SW480 (cell line): Measurements from ENCODE around the gene SLC25A29.

Source experiments
- DNase-seq: peaks from one replicate; pipeline ENCODE4 v3.0.0-alpha.2; 2016; ENCODE audit warnings: low spot score

SLC25A29 gene

DNA sequence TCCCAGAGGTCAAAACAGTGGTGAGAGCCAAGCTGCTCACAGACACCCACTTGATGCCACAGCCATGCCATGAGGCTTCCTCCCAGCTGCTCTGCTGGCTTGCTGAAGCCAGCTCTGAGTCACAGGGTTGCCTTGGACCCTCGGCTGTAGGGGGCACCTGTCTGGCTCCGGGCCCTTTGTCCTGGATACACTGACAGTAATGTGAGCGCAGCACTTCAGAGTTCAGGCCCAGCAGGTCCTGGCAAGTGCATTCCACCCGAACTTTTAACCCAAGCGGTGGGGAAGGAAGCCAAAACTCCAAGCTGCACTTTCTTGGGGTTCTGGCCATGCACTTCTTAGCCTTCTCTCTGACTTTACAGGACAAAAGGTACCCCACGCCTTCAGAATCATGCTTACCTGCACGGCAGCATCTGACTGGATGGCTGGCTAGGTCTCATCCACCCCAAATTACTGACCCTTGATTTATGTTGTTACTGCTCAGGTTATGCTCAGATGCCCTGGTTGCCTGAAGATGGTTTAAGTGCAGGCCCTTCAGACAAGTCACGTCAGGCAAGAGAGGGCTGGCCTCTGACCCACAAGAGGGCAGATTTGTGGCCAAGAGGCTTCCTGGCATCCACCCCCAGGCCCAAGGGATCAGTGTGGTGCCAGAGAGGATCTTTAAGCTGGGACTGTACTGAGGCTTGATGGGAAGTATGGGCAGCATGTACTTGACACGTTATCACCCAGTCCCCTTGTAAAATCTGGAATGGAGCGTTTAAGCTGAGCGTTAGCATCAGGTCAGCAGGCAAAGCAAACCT lies 24.8 kb downstream of the SLC25A29 start:
- DNase-seq: no peak

DNA sequence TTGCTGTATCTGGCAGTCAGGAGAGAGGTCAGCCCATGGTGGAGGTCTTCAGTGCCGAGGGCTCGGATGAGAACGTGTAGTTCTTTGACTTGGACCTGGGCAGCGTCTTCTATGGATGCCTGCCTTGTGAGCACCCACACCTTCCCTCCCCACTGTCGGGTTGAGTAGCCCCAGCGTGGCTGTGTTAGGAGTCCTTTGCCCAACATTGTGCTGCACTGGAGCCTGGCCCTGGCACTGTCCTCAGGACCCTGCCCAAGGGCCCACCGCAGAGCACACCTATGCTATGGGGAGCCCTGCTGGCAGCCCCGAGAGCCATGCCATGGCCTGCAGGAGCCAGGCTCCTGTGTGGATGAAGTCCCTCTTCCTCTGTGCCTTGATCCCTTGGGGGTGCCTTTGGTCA lies 26.7 kb downstream of the SLC25A29 start:
- no peak for DNase-seq

DNA sequence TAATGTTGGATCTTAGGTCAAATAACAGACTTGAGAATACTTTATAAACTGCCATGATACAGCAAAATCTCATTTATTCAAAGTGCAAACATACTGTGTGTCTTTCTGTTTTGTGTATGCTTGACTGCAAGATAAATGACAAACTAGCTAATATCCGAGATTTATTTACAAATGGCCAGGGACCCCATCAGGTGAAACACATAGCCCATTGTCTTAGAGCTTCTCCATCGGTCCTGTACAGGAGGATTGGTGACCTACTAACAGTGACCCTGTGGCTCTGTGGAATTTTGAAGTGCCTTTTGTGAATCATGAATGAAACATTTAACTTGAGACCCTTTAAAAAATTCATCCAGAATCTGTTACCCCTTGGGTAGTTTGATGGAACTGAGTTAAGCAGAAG lies 27.1 kb downstream of the SLC25A29 start:
- no peak for DNase-seq

GRCh38 chr14:100278702-100279101 lies 27.5 kb downstream of the SLC25A29 start:
- peak; percentile 40 for DNase-seq

- DNase-seq: no peak
Observed at GRCh38 chr14:100275214-100275613, 31.0 kb downstream of the SLC25A29 start.

- DNase-seq: no peak
Observed at GRCh38 chr14:100274250-100274649, 32.0 kb downstream of the SLC25A29 start.

DNA sequence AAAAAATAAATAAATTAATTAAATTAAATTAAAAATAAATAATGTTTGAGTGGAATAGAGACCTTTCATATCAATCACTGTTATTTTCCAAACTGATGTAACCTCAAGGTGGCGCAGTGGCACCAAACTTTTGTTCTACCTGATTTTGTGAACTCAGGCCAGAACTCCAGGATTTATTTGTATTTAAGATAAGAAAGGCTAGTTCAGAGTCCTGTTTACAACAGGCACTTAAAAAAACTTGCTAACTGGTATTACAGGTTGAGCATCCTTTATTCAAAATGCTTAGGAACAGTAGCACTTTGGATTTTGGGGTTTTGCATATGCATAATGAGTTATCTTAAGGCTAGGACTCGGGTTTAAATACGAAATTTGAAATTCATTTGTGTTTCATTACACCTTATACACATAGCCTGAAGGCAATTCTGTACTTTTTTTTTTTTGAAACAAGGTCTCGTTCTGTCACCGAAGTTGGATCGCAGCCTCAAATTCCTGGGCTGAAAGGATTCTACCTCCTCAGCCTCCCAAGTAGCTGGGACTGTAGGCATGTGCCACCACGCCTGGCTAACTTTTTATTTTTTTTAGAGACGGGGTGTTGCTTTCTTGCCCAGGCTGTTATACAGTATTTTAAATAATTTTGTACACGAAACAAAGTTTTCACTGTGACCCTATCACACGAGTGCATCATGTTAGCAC lies 34.9 kb downstream of the SLC25A29 start:
- DNase-seq: no peak

DNA sequence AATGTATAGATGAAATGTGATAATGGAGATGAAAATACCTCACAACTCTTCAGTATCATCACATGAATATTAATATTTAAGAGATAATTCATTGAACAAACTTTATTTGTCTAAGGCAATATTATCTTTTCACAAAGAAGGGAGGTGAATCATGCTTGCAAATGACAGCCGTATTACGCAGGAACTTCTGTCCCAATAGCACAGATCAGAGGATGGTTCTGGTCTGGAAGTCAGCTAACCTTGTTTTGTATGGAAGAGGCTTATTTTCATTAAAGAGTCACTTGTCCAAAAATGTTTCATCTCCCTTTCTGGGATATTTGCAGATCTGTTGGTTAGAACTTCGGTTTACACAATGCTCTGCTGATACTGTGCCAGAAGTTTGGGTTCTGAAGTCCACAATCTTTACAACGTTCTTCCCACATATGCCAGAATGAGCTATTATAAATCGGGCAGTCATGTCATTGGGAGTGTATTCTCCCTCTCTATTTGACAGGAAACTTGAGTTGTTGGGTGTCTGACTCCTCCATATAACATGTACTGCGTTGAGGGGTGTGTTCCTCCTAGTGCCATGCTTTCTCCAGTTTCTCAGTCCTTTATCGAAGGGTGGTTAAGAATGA lies 37.5 kb downstream of the SLC25A29 start:
- no peak for DNase-seq

DNA sequence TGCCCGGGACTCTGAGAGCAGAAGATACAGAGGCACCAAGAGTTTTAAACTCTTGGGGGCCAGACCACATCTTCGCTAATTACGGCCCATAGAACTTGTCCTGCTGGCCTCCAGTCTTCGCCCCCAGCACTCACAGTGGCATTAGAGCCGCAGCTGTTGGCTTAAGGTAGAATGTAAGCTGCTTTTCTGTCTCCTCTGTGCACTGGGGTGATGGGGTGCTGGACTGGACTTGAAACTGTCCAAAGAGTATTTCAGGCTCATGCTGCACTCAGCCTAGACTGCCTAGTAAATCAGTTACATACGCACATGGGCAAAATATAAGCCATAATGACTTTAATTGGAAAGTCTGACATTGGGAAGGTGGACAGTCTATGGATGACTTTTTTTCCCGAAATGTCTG lies 38.3 kb downstream of the SLC25A29 start:
- no peak for DNase-seq

- DNase-seq: no peak
Observed at GRCh38 chr14:100263141-100263540, 43.1 kb downstream of the SLC25A29 start.

DNA sequence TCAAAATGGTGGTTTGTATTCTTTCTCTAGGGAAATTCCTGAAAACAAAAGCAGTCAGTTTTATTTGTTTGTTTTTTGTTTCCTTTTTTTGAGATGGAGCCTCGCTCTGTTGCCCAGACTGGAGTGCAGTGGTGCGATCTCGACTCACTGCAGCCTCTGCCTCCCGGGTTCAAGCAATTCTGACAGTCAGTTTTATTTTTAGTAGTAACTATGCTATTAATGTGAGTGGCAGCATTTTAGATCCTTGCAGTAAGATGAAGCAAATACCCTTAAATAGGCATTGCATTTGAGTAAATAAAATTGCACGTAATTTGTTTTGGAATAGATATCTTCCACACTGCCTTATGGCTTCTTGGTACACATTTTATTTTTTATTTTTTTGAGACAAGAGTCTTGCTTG lies 43.7 kb downstream of the SLC25A29 start:
- DNase-seq: no peak

DNA sequence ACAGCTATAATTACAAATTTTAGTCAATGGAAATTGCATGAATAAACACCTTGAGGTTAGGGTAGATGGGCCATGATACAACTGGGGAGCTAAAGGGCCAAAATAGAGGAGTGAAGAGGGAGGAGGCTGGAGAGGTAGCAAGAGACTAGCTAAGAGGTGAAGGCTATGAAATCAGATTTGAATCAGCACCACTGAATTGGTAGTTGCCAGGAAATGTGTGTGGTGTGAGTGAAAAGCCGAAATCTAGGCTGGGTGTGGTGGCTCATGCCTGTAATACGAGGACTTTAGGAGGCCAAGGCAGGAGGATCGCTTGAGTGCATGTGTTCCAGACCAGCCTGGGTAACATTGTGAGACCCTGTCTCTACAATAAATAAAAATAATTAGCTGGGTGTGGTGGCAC lies 44.6 kb downstream of the SLC25A29 start:
- DNase-seq: no peak

- DNase-seq: no peak
Observed at GRCh38 chr14:100256339-100256895, 49.8 kb downstream of the SLC25A29 start.

- no peak for DNase-seq
Observed at GRCh38 chr14:100252684-100253083, 53.6 kb downstream of the SLC25A29 start.

GRCh38 chr14:100250732-100251465 lies 55.3 kb downstream of the SLC25A29 start:
- no peak for DNase-seq

- DNase-seq: peak; percentile 82
Observed at GRCh38 chr14:100246809-100247428, 59.3 kb downstream of the SLC25A29 start.

GRCh38 chr14:100243020-100243419 lies 63.2 kb downstream of the SLC25A29 start:
- no peak for DNase-seq

GRCh38 chr14:100241279-100241678 lies 65.0 kb downstream of the SLC25A29 start:
- DNase-seq: no peak
